ENCODE data around the gene UBA52.

GRCh38 chr19:18620311-18620710, 48.7 kb downstream of the UBA52 start:
- TF ChIP-seq SP1 (CRISPR knock-in tag; conservative IDR thresholded peaks at IDR 0.05) = no peak
- TF ChIP-seq MAX (CRISPR knock-in tag; IDR thresholded peaks at IDR 0.05) = no peak
- TF ChIP-seq FOXK1 (CRISPR knock-in tag; IDR thresholded peaks at IDR 0.05) = no peak
- TF ChIP-seq, protein P1, sequence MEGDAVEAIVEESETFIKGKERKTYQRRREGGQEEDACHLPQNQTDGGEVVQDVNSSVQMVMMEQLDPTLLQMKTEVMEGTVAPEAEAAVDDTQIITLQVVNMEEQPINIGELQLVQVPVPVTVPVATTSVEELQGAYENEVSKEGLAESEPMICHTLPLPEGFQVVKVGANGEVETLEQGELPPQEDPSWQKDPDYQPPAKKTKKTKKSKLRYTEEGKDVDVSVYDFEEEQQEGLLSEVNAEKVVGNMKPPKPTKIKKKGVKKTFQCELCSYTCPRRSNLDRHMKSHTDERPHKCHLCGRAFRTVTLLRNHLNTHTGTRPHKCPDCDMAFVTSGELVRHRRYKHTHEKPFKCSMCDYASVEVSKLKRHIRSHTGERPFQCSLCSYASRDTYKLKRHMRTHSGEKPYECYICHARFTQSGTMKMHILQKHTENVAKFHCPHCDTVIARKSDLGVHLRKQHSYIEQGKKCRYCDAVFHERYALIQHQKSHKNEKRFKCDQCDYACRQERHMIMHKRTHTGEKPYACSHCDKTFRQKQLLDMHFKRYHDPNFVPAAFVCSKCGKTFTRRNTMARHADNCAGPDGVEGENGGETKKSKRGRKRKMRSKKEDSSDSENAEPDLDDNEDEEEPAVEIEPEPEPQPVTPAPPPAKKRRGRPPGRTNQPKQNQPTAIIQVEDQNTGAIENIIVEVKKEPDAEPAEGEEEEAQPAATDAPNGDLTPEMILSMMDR (IDR thresholded peaks at IDR 0.05) = no peak
- no peak for TF ChIP-seq NFYB (CRISPR knock-in tag; conservative IDR thresholded peaks at IDR 0.05; ENCODE audit: low read depth)
- TF ChIP-seq USF2 (CRISPR knock-in tag; IDR thresholded peaks at IDR 0.05) = no peak
- TF ChIP-seq, protein P2, sequence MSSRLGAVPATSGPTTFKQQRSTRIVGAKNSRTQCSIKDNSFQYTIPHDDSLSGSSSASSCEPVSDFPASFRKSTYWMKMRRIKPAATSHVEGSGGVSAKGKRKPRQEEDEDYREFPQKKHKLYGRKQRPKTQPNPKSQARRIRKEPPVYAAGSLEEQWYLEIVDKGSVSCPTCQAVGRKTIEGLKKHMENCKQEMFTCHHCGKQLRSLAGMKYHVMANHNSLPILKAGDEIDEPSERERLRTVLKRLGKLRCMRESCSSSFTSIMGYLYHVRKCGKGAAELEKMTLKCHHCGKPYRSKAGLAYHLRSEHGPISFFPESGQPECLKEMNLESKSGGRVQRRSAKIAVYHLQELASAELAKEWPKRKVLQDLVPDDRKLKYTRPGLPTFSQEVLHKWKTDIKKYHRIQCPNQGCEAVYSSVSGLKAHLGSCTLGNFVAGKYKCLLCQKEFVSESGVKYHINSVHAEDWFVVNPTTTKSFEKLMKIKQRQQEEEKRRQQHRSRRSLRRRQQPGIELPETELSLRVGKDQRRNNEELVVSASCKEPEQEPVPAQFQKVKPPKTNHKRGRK (CRISPR knock-in tag; IDR thresholded peaks at IDR 0.05; ENCODE audit: borderline replicate concordance) = no peak
- TF ChIP-seq ZNF423 (CRISPR knock-in tag; IDR thresholded peaks at IDR 0.05) = no peak

All from WTC11 (cell line).